T1000 (cell line): Measurements from ENCODE around the gene CDKN3.
"Not testable (repeated sequence)": the region's sequence is repeated elsewhere in the genome, so short reads cannot be mapped to it uniquely, and the experiment has no call there.

ENCODE experiments used
- DNase-seq: peaks from one replicate; lab custom pipeline; 2025; ENCODE audit warnings: mixed read lengths; lab: John Stamatoyannopoulos, UW

Gene CDKN3

DNA sequence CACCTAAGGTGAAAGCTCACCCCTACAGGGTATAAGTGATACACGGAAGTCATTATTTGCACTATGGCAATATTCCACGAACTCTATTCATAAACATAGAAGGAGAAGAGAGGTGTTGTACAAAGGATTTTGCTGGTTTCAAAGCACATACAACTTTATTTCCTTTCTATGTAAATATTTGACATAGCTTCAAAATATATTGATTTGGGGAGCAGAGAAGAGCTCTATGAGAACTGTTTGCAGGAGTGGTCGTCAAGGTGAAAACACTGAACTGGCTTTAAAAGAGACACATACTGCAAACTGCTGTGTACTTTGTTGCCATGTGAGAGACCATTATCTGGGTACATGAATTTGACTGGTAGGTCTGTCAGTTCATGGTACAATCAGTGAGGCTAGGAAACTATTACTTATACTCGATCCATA, 27.7 kb downstream of the CDKN3 start:
- no peak for DNase-seq

DNA sequence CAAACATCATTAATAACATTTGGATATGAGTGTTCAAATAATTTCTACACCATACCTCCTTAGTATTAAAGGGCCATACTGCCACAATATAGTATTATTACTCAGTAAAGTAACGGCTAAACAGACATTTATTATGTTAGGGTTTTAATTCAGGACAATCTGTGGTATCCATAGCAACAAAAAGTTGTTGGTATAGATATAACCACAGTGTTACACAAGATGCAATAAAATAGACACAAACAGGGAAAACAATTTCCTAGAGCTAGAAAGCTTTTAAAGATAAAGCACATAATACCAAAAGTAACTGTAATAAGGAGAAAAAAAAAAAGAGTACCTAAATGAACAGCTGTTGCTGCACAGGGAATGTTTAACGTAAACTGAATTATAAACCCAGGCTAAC, 28.3 kb downstream of the CDKN3 start:
- DNase-seq = no peak

DNA sequence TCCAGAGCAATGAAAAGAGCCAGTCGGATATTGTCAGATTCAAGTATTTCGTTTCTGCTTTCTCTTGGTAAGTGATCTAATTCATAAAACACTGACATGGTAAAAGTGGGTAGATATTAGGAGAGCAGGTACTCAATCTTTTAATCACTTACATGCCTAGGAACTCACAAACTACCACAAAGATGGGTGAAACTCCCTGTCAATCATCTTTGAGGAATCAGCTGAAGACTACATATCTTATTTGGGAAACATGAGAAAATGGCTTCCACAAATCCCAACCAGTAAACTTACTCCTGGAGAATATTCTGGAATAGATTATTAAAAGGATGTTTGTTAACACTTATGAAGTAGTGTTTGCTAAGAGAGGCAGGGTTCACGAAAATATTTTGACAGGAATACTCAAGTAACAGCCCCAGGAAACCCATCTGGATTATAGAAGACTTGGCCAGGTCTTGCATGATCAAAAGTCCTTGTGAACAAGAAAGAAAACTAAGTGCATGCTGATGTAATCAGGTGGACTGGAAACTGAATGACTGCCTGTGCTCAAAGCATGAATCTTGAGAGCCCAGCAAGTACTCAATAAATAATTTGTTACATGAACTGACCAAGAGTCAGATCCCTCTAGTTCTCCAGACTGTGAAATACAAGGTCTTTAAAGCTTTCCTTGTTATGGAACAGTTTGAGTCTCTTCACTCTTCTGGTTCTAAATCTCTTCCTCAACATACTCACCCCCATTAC, 28.9 kb downstream of the CDKN3 start:
- DNase-seq = no peak

DNA sequence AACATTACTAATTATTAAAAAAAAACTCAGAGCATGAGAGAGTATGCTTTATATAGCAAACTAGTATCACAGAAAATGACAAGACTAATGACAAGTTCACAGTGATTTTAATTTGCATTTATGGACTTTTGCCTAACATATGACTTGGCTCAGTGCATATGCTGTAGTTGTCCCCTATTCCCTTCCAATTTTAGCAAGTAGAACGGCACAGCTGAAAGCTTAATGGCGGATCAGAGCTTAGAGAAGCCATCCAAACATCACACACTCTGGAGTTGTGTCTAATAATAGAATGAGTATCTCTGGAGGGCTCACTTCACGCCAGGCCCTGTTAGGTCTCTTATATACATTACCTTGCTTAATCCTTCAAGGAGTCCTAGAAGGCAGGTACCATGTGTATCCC, 31.1 kb downstream of the CDKN3 start:
- no peak for DNase-seq

DNA sequence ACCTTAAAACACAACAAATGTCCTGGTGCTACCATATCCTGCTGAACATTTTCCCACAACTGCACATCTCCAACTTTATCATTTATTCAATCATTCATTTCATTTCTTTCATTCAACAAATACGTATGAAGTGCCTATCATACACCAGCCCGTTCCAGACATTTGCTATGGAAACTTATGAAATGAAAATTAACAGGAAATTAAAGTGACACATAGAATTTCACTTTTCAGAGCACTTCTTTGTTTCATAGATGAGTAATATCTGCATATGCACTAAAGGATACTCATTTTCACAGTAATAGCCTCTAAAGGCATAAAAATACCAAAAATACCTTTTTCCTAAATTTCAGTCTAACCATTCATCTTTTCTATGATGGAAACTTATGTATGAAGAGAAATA, 31.7 kb downstream of the CDKN3 start:
- DNase-seq = no peak

DNA sequence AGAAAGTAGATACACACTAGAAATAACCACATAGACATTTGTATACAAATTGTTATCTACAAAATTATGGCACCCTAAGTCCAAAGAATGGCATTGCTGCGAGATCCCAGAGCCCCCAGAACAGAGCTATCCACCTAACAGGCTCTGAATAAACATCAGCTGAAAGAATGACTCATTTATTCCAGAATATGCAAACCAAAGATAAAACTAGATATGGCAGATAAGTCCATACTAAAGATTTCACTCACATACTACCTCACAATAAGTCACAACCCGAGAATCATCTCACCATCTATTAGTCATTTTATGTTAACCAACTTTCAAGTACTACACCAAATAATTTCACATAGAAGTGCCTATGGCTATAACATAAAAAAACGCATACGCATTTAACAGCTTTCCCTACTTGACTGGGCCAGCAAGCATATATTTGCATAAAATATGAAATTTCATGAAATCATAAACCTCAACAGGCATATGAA, 38.7 kb downstream of the CDKN3 start:
- no peak for DNase-seq

DNA sequence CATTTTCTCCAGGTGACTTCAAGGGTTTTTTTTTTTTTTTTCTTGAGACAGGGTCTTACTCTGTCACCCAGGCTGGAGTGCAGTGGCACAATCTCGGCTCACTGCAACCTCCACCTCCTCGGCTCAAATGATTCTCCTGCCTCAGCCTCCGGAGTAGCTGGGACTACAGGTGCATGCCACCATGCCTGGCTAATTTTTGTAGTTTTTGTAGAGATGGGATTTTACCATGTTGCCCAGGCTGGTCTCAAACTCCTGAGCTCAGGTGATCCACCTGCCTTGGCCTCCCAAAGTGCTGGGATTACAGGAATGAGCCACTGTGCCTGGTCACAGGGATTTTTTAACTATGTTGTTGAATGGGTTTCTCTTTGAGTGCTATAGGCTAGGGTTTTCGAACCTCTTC, 41.1 kb downstream of the CDKN3 start:
- not testable (repeated sequence) for DNase-seq

DNA sequence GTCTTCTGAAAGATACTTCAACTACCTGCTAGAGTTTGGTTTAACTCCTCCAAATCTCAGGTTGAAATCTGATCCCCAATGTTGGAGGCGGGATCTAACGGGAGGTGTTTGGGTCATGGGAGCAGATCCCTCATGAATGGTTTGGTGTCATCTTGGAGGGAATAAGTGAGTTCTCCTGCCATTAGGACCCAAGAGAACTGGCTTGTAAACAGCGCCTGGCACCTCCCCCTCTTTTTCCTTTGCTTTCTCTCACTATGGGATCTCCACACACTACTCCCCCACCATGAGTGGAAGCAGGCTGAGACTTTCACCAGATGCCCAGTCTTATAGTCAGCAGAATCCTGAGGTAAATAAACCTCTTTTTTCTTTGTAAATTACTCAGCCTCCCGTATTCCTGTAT, 41.9 kb downstream of the CDKN3 start:
- no peak for DNase-seq

DNA sequence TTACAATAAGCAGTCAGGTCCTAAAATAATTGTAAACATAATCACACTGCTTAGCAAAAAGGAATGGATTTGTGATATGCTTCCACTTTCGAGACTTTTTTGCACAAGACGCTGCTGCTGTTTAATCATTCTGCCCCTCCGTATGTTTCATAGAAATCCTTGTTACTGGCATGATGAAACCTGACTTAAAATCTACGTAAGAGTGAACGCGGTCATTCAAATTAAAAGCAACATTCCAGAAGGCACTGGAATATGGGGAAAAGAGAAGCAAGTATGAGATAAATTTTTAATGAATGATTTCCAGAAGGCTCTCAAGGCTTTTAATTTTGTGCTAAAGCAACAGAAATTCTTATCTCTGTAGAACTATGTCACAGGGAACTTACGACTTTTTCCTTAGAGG, 43.2 kb downstream of the CDKN3 start:
- no peak for DNase-seq

DNA sequence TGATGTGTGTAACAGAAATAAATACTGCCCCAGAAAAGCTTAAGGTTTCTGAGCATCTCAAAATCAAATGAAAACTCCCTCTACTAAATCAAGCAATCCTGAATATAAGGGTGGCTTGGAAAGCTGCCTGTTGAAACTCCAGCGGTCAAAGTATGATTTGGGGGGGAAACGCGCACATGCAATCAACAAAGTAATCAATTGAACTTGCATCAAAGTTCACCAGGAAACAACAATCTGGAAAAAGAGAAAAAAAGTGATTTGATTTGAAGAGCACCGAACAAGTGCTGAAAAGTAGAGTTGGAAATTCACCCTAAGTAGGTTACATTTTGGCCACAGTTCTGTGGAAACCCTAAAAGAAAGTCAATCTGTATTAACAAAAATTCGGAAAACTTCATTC, 43.7 kb downstream of the CDKN3 start:
- DNase-seq = no peak

DNA sequence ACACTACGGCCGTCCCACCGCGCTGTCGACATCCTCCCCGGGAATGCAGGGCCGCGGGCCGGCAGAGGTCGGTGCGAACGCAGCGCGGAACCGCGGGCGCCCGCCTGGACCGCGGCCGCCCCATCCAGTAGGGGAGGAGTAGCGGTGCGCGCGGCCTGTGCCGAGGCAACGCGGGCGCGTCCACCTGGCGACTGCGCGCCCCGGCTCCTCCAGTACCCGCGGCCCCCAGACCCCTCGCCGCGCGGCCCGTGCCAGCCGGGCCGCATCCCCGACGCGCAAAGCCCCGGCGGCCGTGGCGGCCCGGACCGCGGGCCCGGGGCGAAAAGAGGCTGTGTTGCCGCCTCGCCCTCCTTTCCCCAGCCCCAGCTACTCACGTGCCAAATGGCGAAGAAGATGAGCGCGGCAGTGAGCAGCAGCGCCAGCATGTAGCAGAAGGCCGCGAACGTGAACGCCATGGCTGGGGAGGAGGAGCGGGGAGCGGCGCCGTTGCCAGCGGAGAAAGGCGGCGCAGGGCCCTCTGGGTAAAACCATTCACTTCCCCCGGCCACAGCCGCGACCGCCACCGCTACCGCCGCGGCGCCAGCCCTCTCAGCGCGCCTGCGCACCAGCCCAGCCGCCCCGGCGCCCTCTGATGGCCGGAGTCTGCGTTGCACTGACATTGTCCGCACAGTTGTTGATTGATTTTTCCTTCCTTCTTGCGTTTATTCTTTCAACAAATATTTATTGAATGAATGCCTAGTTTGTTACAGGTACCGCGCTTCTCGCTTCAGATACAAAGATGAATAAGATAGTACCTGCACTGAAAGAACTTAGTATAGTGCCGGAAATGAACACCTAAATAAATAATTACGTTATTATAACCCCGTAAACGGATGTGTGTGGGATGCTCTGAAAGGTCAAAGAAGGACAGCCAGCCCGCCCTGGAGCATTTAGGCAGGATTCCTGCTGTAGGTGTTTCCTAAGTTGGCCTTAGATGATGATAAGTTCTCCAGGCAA, 44.4 kb downstream of the CDKN3 start, which contains the start of gene CNIH1:
Gene CNIH1, minus strand, starts transcription at position 502 of the 996 bp plus-strand sequence. Its CDS starts 47 bp downstream, at position 455.
- peak; percentile 89 for DNase-seq

DNA sequence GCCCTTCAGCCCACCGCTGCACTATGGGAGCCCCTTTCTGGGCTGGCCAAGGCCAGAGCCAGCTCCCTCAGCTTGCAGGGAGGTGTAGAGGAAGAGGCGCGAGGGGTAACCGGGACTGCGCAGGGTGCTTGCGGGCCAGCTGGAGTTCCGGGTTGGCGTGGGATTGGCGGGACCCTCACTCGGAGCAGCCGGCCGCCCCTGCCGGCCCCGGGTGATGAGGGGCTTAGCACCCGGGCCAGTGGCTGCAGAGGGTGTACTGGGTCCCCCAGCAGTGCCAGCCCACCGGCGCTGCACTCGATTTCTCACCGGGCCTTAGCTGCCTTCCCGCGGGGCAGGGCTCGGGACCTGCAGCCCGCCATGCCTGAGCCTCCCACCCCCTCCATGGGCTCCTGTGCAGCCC, 46.2 kb downstream of the CDKN3 start:
- DNase-seq = not testable (repeated sequence)

DNA sequence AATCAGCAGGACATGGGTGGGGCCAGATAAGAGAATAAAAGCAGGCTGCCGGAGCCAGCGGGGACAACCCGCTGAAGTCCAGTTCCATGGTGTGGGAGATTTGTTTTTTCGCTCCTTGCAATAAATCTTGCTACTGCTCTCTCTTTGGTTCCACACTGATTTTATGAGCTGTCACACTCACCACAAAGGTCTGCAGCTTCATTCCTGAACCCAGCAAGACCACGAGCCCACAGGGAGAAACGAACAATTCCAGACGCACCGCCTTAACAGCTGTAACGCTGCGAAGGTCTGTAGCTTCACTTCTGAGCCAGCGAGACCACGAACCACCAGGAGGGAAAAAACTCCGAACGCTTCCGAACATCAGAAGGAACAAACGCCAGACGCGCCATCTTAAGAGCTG, 47.2 kb downstream of the CDKN3 start:
- DNase-seq = no peak

DNA sequence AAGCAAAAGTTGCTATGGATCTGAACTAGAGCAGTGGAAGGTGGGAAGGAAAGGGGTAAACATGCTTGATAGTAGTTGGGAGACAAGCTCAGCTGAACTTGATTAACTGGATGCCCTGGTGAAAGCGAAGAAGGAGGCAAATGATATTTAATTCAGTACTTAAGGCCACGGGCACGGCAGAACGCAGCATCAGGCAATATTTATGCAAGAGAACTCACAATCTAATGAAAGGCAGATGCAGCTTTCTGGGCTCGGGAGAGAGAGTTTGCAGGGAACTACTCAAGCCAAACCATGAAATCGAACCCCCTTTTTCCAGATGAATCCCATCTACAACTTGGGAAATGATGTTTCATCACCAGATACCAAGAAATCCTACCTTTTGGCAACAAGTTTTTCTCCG, 47.9 kb downstream of the CDKN3 start:
- DNase-seq = no peak

DNA sequence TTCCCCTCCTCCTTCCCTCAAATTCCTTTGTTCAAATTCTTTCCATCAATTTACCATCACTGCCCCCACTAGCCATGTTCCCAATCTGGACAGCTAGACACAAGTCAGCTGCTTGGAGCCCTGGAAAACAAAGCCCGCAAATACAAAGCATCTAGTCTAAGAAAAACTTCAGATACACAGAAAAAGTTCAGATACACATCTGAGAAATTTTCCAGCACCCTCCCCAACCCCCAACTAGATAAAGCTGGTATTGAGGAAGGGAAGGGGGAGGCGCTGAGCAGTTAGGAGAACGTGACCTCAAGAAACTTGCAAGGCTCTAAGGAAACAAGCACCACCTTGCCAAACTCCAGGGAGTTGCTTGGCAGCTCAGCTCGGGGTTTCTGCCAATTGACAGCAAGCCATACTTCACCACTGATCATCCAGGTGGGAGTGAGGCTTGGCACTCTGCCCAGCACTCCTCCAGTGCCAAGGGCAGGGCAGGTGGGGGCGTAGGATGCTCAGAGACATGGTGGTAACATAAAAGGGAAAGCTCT, 49.4 kb downstream of the CDKN3 start:
- no peak for DNase-seq

DNA sequence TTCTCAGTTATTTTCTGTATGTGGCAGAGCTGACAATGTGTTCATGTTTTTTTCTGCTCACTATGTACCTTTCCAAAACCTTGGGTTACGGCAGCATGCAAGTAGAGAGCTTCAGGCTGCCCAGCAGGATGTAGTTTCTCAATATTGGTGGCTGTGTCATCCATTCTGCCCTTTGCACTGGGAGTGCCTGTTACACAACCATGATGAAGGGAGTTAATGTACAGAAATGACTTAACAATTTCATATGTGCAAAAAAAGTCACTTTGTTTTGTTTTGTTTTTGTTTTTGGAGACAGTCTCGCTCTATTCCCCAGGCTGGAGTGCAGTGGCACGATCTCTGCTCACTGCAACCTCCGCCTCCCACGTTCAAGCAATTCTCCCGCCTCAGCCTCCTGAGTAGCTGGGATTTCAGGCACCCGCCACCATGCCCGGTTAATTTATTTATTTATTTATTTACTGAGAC, 50.5 kb downstream of the CDKN3 start:
- no peak for DNase-seq

DNA sequence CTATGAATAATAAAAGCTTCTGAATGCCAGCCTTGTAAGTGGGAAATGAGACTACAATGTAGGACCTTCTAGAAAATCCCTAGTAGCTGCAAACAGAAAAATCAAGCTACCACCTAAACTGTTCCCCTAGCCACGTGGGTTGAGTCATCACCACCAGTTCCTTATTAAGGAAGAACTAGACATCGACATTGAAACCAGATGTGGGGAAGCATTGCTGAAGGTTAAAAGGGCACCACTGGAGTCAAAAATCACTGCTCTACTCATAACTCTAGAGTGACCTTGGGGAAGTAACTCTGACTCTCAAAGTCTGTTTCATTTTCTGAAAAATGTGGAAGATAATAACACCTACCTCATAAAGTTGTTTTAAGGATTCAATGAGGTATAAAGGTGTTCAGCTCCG, 53.7 kb downstream of the CDKN3 start:
- no peak for DNase-seq

DNA sequence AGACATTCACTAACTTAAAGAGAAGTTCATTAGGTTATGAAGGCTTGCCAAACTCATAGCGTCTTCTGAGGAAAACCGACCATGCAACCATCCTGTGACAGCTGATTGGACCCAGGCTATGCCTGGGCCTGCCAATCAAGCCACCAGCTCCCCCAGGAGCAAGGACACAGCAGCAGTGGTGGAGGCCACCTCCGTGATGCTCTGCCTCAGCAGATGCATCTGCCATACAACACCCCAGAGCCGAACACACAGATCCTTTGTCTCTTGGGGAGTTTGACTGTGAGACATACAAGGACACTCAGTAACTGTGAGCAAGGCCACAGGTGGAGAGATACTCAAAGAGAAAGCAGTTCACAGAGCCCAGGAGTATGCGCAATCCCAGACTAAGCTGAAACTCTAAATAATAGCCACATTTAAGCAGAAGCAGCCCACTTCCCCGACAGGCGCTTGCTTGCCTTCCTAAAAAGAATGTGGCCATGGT, 54.4 kb downstream of the CDKN3 start:
- DNase-seq = no peak

DNA sequence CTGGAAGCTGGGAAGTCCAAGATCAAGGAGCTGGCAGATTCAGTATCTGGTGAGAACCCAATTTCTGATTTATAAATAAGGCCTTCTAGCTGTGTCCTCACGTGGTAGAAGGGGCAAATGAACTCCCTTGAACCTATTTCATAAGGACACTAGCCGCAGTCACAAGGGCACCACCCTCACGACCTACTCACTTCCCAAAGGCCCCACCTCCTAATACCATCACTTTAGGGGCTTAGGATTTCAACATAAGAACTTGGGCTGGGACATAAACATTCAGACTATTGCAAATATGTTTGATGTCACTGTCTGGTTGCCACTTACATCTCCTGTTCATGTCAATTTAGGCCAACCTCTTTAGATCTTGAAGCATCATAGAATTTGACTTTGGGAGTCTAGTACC, 55.2 kb downstream of the CDKN3 start:
- DNase-seq = no peak

DNA sequence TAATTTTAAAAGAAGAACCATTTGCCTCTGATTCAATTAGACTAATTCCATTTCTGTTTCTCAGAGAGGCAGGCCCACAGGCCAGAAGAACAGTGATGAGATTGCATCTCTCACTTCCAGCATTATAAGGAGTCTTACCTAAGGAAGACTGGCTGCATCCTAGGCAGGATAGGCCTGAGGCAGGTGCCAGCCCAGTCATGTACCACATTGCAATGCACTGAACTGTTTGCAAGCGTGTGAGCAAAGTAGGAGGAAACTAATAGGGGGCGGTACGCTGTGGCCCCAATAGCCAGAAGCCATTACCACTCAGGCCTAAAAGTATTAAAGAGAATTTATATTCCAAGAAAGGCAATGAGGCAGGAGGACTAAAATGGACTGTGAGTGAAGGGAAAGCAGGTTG, 56.4 kb downstream of the CDKN3 start:
- DNase-seq = no peak

DNA sequence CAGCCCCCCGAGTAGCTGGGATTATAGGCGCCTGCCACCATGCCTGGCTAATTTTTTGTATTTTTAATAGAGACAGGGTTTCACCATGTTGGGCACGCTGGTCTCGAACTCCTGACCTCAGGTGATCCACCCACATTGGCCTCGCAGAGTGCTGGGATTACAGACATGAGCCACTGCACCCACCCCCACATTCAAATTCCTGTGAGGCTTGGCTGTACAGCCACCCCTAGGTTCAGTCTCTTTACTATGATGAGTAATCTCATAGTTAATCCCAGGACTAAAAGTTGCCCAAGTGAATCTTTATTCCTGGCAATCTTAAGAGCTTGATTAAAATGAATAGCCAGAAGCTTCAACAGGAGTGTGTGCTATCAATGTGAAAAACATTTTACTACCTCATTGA, 57.2 kb downstream of the CDKN3 start:
- not testable (repeated sequence) for DNase-seq

DNA sequence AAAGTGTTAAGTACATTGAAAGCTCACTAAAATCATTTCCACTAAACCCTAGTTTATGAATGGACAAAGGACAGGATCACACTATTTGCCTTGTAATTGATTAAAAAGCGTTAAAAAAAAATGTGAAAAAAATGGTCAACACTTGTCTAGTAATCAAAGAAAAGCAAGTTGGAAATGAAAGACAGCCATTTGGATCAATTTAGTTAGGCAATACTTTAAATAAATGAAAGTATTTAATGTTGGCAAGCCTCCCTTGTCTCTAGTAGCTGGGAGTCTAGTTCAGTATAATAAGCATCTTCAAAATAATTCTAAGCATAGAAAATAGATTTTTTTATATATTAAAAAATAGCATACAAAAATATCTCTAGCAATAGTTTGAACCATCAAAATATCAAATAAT, 58.6 kb downstream of the CDKN3 start:
- no peak for DNase-seq
